Adrenal gland (tissue), 5 donors: ENCODE data around the gene CLIP2.

Experiments
- CTCF ChIP-seq, 6 experiments: fragments of 450-650 bp in 4 of 6; fragments of 200-600 bp in 2 of 6; sonication (generic) in 1 of 6; IDR thresholded peaks; 1 replicate in 5 of 6; 2 replicates in 1 of 6; pipeline versions ENCODE4 v1.5.1 to v1.8.0; 2016 to 2021; ENCODE audit warnings: antibody characterized with exemption in 6 of 6, mild to moderate bottlenecking in 2 of 6, moderate library complexity in 1 of 6
- POLR2A ChIP-seq, 2 donors: fragments of 450-650 bp; IDR thresholded peaks; one replicate each; pipeline ENCODE4 v1.6.1; 2017; ENCODE audit warnings: antibody characterized with exemption in 2 of 2, mild to moderate bottlenecking in 2 of 2, moderate library complexity in 1 of 2
- donor health status: DM: no; HTN: no; CAD: no.

DNA sequence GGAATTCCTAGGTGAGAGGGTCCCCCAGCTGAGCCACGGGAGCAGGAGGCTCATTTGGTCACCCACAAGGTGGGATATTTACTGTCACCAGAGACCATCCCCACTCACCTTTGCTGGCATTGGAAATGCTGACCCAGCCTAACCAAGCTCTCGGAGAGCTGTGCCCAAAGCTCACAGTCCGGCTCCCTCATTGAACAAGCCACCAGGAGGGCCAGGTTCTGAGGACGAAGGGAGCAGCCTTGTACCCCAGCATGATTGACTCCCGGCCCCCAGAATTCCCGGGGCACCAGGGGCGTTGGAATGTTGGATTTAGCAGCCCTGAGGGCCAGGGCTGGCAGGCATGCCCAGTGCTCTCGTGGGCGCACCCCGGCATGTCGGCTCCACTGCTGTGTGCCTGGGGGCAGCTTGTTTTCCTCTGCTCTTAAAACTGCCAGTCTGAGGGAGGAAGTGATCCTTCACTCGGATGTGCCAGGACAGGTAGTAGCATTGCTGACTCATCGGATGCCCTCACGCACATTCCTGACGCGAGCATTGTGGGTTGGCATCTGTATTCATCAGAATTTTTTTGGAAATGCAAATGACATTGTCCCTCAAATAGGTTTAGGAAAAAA is 23.3 kb downstream of the CLIP2 start:
- no peak for TF ChIP-seq CTCF (IDR thresholded peaks at IDR 0.05)
- TF ChIP-seq POLR2A (IDR thresholded peaks at IDR 0.05), result no peak
